Measurements from ENCODE around the gene CFAP100. TPM values are rescaled to one million over a fixed set of nuclear protein-coding genes. Genes with fewer than 3 reads are reported as not detected.

CFAP100 gene
- total RNA-seq, 1 experiment from 2014 or later = not detected

DNA sequence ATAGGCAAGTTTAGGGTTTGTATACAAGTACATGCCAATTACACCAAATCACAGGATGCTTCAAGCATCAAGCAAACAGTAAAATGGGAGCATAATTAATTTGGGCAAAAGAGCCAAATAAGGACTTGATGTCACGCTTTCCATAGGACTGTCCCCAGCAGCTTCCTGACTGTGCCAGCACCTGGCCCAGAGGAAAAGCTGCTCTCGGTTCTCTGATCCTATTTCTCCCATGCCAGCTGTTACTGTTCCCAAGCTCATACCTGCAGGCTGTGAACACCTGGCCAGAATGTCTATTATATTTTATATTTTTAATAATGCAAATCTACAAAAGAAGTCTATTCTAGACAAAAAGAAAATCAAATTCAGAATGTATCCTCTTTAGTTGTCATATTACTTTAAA is 68.8 kb downstream of the CFAP100 start:
- no peak overlapping the region for H3K4me3 ChIP-seq (replicated peaks in 1 of 2; ENCODE audit: low read depth in 1 of 2, low read length in 2 of 2)
- peaks cover 66 to 71% of the 10 kb centered on the region in 2 experiments; a peak in 3 of 4 replicates for H3K36me3 ChIP-seq (ENCODE audit: control insufficient read depth in 1 of 2, insufficient read depth in 2 of 2, low read length in 2 of 2)
- no peaks in the 10 kb centered on the region for H4K20me1 ChIP-seq (ENCODE audit: insufficient read depth)
- RAD21 ChIA-PET (ENCODE audit: low non-redundant PET in 1 of 2, low total read pairs in 2 of 2, uncharacterized antibody in 2 of 2, unreplicated experiment in 2 of 2) = no interaction called here
- no peak overlapping the region for H3K27ac ChIP-seq (ENCODE audit: low read depth, low read length)
- no peaks in the 10 kb centered on the region for H3K9me2 ChIP-seq (ENCODE audit: insufficient read depth)
- CTCF ChIA-PET = no interaction called here
- POLR2A ChIA-PET = no interaction called here
- no peaks in the 10 kb centered on the region for H3K9me3 ChIP-seq (ENCODE audit: control insufficient read depth in 1 of 2, insufficient read depth in 1 of 2, low read depth in 1 of 2, low read length in 2 of 2)
- BruUV-seq (replicated peaks) = no TSS peak
- H3K9ac ChIP-seq (ENCODE audit: low read length) = no peak overlapping the region
- H3K4me2 ChIP-seq (ENCODE audit: low read length) = no peak overlapping the region
- no peak overlapping the region for H2AFZ ChIP-seq (ENCODE audit: low read depth, low read length, poor library complexity, severe bottlenecking)
- TF ChIP-seq POLR2AphosphoS5 (IDR thresholded peaks at IDR 0.05; ENCODE audit: low read depth, low read length) (no peak), CEBPB (IDR thresholded peaks at IDR 0.05; ENCODE audit: low read depth) (no peak), SIN3A (IDR thresholded peaks at IDR 0.05; ENCODE audit: low read depth) (no peak), SP1 (IDR thresholded peaks at IDR 0.05; ENCODE audit: low read depth) (no peak), RAD21 (IDR thresholded peaks at IDR 0.05; ENCODE audit: low read depth) (no peak), TCF7L2 (IDR thresholded peaks at IDR 0.05; ENCODE audit: borderline replicate concordance, extremely low read depth, insufficient read depth, insufficient read length) (no peak), YY1 (IDR thresholded peaks at IDR 0.05; ENCODE audit: extremely low read depth, insufficient replicate concordance, low read depth, low read length) (no peak), JUND (IDR thresholded peaks at IDR 0.05) (no peak), CBX3 (IDR thresholded peaks at IDR 0.05; ENCODE audit: low read depth) (no peak), ZFX (IDR thresholded peaks at IDR 0.05) (no peak), ZNF274 (IDR thresholded peaks at IDR 0.05; ENCODE audit: low read depth, low read length) (no peak), POLR2A (IDR thresholded peaks at IDR 0.05; ENCODE audit: borderline replicate concordance, extremely low read depth, insufficient read depth, insufficient read length) (no peak), FOSL1 (IDR thresholded peaks at IDR 0.05; ENCODE audit: low read depth) (no peak)
- TF ChIP-seq, protein P1, sequence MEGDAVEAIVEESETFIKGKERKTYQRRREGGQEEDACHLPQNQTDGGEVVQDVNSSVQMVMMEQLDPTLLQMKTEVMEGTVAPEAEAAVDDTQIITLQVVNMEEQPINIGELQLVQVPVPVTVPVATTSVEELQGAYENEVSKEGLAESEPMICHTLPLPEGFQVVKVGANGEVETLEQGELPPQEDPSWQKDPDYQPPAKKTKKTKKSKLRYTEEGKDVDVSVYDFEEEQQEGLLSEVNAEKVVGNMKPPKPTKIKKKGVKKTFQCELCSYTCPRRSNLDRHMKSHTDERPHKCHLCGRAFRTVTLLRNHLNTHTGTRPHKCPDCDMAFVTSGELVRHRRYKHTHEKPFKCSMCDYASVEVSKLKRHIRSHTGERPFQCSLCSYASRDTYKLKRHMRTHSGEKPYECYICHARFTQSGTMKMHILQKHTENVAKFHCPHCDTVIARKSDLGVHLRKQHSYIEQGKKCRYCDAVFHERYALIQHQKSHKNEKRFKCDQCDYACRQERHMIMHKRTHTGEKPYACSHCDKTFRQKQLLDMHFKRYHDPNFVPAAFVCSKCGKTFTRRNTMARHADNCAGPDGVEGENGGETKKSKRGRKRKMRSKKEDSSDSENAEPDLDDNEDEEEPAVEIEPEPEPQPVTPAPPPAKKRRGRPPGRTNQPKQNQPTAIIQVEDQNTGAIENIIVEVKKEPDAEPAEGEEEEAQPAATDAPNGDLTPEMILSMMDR (IDR thresholded peaks at IDR 0.05 in 2 of 3, conservative IDR thresholded peaks at IDR 0.05 in 1 of 3; ENCODE audit: borderline replicate concordance in 1 of 3, insufficient read depth in 1 of 3, low read depth in 2 of 3, low read length in 2 of 3) = no peak
- TF ChIP-seq, protein P2, sequence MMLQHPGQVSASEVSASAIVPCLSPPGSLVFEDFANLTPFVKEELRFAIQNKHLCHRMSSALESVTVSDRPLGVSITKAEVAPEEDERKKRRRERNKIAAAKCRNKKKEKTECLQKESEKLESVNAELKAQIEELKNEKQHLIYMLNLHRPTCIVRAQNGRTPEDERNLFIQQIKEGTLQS (IDR thresholded peaks at IDR 0.05) = no peak
- TF ChIP-seq, protein P3, sequence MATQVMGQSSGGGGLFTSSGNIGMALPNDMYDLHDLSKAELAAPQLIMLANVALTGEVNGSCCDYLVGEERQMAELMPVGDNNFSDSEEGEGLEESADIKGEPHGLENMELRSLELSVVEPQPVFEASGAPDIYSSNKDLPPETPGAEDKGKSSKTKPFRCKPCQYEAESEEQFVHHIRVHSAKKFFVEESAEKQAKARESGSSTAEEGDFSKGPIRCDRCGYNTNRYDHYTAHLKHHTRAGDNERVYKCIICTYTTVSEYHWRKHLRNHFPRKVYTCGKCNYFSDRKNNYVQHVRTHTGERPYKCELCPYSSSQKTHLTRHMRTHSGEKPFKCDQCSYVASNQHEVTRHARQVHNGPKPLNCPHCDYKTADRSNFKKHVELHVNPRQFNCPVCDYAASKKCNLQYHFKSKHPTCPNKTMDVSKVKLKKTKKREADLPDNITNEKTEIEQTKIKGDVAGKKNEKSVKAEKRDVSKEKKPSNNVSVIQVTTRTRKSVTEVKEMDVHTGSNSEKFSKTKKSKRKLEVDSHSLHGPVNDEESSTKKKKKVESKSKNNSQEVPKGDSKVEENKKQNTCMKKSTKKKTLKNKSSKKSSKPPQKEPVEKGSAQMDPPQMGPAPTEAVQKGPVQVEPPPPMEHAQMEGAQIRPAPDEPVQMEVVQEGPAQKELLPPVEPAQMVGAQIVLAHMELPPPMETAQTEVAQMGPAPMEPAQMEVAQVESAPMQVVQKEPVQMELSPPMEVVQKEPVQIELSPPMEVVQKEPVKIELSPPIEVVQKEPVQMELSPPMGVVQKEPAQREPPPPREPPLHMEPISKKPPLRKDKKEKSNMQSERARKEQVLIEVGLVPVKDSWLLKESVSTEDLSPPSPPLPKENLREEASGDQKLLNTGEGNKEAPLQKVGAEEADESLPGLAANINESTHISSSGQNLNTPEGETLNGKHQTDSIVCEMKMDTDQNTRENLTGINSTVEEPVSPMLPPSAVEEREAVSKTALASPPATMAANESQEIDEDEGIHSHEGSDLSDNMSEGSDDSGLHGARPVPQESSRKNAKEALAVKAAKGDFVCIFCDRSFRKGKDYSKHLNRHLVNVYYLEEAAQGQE (IDR thresholded peaks at IDR 0.05; ENCODE audit: low read depth) = no peak
- intact Hi-C loops (cut with micrococcal nuclease) = no loop called here
- no peaks in the 10 kb centered on the region for H3K27me3 ChIP-seq (ENCODE audit: insufficient read depth, low read length)
- DNase-seq (ENCODE audit: low read depth, low spot score) (no peak), ATAC-seq (no peak)
- no peaks in the 10 kb centered on the region for H3K4me1 ChIP-seq (ENCODE audit: control insufficient read depth in 1 of 2, insufficient read depth in 2 of 2, low read length in 2 of 2)
- peaks cover 33% of the 10 kb centered on the region for H3K79me2 ChIP-seq (ENCODE audit: insufficient read depth, low read length)
